GM19397 (cell line): ENCODE results near the gene VAV2.
"Not testable (repeated sequence)": the region's sequence is repeated elsewhere in the genome, so short reads cannot be mapped to it uniquely, and the experiment has no call there.

Experiments
- ATAC-seq: cut with Tn5 transposase; IDR thresholded peaks from one replicate; pipeline ENCODE4 v1.9.1; 2021; ENCODE audit warnings: mild to moderate bottlenecking, moderate library complexity; ENCODE audit not compliant: unreplicated experiment

The VAV2 gene

DNA sequence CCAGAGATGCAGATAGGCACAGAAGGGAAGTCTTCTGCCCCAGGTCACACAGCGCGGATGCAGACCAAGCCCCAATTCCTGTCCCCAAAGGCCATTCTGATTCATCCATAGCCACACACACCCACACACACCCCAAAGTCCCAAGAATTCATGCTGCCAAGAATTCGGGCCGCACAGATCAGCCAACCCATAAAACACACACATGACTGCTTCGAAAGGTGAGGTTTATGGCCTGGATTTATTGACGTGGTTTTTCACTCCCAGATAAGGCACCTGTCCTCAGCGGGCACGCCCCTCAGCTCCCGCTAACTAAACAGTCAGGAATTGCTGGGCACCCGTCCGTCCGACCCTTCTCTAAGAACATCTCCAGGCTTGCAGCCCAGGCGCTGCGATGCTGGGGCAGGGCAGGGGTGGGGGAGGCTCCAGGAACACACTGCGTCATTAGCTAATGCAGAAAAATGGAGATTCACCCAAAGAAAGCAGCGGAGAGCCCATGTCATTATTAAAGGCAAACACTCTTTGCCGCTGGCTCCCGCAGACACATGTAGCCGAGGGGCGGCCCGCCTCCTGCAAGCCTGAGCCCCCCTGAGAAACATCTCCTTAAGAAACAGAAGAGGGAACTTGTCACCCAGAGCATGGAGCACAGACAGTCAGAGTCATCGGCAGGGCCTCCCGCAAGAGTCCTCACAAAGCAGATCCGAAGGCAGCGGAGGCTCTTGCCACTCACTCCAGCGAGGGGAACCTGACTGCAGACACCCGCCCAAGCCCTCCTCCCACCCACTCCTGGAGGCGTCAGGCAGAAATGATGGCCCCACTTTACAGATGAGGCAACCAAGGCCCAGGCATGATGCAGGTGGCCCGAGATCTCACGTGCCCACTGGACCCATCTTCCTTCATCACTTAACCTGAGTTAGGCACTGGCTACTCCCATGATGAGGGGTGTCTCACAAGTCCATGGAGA lies 19.9 kb downstream of the VAV2 start:
- ATAC-seq: no peak

DNA sequence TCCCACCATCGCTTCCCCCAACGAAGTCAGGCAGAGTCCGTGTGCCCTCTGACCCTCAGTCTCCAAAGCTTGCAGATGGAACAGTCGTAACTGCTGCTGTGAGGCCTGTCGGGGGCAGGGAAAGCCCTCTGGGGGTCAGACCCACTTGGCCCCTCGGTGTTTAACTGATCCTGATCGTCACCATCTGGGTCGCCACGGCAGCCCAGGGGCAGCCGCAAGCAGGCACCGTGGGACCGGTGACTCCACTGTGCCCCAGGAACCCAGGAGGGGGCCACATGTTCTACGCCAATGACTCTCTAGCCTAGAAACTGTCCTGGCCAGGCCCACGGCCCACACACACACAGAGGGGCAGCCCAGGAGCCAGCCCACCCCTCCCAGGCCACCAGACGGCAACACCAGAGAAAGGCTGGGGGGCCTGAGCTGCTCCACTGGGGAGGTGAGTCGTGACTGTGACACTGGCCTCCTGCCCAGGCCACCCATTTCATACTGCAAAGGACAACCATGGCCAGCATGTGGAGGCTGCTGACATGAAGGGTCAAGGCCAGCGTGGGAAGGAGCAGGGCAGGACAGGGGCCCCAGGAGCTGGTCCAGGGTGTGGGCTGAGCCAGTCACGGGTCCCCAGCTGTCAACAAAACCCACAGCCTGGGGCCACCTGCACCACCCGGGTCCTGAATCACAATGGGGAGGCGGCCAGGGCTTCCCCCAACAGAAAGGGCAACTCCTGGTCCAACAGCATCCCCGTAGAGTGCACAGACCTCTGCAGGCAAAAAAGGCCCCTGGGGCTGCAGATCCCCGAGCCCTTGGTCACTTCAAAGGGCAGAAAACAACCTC lies 20.8 kb downstream of the VAV2 start:
- no peak for ATAC-seq

- ATAC-seq: no peak
Observed at GRCh38 chr9:133970581-133971058, 21.5 kb downstream of the VAV2 start.

DNA sequence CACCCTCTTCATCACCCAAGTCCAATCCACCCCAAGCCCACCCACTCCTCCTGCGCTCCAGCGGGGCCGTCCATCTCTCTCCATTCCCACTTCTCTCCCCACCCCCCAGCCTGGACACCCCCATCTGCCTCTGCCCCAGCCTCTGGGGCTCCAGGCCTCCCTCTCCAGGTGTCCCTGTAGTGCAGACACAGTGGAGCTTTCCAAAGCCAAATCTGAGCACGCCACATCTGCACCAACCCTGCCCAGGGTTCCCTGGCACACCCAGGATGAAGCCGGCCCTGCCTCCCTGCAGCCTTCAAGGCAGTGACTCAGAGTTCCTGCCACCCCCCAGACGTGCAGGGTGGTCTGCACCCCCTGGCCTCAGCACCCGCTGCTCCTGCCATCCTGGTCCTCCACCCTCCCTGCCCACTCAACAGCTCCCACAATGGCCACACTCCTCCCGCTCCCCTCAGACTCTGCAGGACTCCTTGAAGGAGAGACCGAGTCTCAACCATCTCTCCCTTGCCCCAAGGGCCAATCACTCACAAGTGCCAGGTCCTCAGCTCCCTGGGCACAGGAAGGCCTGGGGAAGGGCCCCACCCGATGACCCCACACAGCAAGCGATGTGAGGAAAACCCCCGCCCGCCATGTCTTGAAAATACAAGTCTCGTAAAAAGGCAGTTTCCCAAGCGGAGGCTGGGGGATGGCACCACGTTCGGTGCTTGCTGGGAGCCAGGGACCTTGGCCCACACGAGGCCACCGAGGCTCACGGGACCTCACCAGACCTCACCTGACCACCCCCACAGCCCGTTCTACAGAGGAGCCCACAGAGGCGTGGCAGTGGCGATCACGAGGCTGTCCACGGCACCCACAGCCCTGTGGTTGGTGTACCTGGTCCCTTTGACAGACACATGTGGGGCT lies 22.2 kb downstream of the VAV2 start:
- ATAC-seq: no peak

DNA sequence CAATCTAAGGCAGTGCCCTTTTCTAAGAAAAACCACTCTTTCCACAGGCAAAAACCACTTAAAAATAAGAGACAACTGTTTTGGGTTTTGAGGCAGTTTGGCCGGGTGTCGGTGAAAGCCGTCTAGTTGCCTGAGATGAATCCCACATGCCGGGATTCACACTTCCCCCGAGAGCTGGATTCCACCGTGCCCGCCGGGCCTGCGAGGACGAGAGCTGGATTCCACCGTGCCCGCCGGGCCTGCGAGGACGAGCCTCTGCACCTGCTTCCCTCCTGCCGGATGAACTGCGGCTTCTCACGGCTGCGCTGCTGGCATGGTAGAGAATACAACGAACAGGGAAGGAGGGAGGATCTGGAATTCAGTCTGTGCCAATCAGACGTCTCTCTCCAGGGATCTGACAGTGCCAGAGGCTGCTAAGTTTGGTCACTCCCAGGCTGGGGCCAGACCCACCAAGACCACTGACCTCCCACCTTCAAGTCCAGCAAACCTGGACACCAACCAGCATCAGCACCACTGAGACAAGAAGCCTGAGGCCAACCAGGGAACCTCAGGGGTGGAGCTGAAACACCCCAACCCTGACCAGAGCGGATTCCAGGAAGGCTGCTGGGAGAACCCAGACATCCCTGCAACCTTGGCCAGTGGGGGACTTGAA lies 23.0 kb downstream of the VAV2 start:
- no peak for ATAC-seq

DNA sequence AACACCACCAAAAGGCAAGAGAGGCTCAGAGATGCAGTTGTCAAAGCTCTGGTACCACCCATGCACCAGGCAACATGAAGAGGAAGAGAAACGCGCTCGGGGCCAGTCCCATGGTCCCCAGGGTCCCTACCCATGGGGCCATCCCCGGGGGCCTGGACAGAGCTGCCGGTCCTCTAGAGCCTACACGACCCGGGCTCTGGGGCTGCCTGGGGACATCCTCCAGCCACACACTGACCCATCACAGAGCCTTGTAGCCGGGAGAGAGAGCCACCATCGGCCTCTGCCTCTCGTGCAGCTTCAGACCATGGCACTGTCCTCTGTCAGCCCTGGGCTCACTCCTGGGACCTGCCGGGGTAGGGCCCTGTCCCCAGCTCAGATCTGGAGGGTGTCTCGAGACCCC lies 23.7 kb downstream of the VAV2 start:
- ATAC-seq: no peak

DNA sequence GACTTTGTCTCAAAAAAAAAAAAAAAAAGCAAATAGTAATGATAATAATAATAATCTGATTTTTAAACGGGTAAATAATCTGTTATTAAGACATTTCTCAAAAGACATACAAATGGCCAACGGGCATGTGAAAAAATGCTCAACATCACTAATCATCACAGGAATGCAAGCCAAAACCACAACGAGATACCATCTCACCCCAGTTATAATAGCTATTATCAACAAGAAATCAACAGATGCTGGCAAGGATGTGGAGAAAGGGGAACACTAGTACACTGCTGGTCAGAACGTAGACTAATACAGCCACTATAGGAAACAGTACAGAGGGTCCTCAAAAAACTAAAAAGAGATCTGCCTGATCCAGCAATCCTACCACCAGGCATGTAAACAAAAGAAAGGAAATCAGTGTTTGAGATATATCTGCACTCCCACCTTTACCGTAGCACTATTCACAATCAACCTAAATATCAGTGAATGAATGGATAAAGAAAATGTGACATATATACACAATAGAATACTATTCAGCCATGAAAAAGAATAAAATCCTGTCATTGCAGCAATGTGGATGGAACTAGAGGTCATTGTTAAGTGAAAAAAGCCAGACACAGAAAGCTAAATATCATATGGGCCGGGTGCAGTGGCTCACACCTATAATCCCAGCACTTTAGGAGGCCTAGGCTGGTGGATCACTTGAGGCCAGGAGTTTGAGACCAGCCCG lies 24.9 kb downstream of the VAV2 start:
- ATAC-seq: no peak

DNA sequence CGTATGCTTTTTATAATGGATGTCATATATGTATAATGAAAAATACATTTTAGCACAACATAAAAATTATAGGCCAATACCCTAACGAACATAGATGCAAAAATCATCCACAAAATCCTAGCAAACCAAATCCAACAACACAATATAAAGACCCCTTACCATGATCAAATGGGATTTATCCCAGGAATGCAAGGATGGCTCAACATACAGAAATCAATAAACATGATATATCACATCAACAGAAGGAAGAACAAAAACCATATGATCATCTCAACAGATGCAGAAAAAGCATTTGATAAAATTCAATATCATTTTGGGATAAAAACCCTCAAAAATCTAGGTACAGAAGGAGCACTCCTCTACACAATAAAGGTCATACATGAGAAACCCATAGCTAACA lies 27.7 kb downstream of the VAV2 start:
- no peak for ATAC-seq

- ATAC-seq: no peak
Observed at GRCh38 chr9:133963166-133963565, 29.0 kb downstream of the VAV2 start.

- ATAC-seq: no peak
Observed at GRCh38 chr9:133962341-133962740, 29.8 kb downstream of the VAV2 start.

DNA sequence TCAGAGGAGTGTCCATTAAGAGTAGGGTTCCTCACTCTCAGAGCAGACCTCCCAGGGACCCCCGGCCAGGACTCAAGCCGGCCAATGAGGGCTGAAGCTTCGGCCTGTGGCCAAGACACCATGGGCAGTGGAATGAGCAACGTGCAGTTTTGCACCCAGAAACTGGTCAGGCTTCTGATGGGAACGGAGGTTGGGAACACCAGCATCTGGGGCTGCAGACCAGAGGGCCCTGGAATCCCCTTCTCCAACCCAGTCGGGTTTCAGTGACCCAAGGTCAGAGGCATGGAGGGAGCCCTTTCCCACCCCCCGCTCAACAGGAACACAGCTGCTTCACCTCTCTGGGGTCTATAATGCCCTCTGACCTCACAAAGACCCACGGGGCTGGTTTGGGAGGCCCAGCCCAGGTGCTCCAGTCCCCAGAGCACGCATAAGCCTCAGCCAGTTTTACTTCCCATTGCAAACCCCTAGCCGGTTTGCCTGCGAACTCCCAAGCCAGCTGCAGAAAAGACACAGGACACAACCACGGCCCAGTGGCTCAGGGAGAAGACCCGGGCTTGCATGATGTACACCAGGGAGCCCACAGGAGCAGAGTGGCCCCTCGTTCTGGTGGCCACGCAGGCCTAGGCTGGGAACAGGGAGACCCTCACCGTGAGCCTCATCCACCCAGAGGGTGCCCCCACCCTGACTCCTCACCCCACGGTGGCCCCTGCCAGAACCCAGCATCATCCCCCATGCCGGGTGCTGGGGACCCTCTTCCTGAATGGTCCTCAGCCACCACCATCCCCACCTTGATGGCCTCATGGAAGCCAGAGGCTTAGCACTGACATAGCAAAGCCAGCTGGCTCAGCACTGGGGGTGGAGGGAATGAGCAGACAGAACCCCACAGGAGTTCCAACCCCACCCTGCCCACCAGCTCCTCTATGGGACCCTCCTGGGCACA lies 30.6 kb downstream of the VAV2 start:
- no peak for ATAC-seq

DNA sequence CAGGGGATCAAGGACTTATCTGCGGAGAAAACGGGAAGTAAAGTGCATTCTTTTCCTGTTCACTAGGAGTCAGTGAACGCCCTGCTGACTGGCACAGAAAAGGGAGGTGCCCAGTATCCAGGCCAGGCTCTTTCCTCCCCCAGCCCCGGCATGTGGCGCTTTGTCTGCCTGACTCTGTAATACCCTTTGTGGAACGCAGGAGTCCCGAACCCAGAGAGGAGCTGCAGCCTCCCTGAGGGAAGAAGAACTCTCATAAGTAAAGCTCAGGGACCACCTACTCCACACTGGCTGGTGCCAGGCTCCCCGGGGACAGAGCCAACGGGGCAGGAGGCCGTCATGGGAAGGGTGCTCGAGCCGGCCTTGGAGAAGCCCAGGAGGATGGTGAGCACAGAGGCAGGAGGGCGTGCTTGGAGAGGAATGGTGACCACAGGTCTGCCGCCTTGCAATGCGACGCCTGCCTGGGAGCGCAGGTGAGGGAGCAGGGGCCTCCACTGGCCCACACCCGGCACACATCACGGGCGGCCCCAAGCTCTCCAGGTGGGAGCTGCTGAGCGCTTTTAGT lies 31.5 kb downstream of the VAV2 start:
- ATAC-seq: no peak

- no peak for ATAC-seq
Observed at GRCh38 chr9:133959966-133960567, 32.1 kb downstream of the VAV2 start.

DNA sequence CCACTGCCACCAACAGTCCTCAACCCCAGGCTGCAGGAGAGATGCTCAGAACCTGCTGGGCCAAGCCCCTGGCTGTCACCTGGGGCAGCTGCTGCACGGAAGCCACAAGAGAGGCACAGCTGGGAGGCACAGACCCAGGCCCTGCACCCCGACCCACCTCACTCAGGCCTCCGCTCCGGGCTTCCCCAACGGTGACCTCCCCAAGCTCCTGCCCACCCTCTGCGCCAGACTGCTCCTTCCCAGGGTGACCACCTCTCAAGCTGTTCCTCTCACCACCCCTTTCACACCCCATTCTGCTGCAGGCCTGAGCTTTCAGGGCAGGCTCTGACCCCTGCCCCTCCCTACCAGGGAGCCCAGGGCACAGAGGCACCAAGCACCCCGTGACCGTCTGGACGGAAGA lies 33.0 kb downstream of the VAV2 start:
- ATAC-seq: no peak

DNA sequence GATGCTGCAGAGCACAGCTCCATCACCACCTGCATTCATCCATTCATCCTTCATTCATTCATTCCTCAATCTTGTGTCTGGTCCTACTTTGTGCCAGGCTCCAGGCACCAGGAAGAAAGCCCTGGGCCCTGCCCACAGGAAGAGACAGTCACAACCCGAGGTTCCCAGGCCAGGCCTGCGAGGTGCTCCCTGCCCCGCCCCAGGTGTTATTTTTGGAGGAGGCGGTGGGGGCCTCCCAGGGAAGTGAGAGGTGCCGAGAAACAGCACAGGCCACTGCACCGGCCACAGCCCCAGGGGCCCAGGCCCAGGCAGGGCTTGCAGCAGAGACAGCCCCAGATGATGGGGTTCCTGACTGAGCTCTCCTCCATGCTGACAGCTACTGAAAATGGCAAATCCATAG lies 33.4 kb downstream of the VAV2 start:
- ATAC-seq: no peak

DNA sequence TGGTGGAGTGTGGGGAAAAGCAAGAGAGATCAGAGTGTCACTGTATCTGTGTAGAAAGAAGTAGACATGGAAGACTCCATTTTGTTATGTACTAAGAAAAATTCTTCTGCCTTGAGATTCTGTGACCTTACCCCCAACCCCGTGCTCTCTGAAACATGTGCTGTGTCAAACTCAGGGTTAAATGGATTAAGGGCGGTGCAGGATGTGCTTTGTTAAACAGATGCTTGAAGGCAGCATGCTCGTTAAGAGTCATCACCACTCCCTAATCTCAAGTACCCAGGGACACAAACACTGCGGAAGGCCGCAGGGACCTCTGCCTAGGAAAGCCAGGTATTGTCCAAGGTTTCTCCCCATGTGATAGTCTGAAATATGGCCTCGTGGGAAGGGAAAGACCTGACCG lies 34.4 kb downstream of the VAV2 start:
- not testable (repeated sequence) for ATAC-seq

DNA sequence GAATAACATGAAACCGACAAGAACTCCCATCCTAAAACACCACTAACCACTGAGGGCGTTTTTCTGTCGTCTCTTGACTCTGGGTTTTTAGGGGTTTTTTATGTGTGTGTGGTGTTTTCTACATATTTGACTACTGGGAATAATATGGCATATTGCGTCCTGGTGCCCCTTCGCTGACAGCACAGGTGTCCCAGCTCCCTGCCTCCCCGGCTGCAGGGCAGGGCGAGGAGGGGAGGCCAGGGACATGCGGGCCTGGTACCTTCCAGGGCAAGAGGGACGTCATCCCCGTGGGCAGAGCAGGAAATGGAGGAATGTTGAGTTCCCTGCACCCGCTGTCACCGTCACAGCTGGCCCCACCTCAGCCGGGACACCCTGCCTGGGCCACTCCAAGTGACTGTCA lies 34.8 kb downstream of the VAV2 start:
- ATAC-seq: no peak
